Gastrocnemius medialis (tissue), 4 donors: ENCODE results near the gene GPC6.

Experiments used
- CTCF ChIP-seq, 5 experiments: fragments of 450-650 bp in 3 of 5; fragments of 200-600 bp in 2 of 5; sonication (generic) in 2 of 5; IDR thresholded peaks in 4 of 5; conservative IDR thresholded peaks in 1 of 5; 1 replicate in 4 of 5; 2 replicates in 1 of 5; pipeline ENCODE4 v1.5.1; 2016 to 2019; ENCODE audit warnings: antibody characterized with exemption in 5 of 5, mild to moderate bottlenecking in 3 of 5, moderate library complexity in 3 of 5
- POLR2A ChIP-seq, 2 donors: fragments of 450-650 bp; IDR thresholded peaks; one replicate each; pipeline ENCODE4 v1.6.1; 2017; ENCODE audit warnings: antibody characterized with exemption in 2 of 2, mild to moderate bottlenecking in 2 of 2, moderate library complexity in 2 of 2

DNA sequence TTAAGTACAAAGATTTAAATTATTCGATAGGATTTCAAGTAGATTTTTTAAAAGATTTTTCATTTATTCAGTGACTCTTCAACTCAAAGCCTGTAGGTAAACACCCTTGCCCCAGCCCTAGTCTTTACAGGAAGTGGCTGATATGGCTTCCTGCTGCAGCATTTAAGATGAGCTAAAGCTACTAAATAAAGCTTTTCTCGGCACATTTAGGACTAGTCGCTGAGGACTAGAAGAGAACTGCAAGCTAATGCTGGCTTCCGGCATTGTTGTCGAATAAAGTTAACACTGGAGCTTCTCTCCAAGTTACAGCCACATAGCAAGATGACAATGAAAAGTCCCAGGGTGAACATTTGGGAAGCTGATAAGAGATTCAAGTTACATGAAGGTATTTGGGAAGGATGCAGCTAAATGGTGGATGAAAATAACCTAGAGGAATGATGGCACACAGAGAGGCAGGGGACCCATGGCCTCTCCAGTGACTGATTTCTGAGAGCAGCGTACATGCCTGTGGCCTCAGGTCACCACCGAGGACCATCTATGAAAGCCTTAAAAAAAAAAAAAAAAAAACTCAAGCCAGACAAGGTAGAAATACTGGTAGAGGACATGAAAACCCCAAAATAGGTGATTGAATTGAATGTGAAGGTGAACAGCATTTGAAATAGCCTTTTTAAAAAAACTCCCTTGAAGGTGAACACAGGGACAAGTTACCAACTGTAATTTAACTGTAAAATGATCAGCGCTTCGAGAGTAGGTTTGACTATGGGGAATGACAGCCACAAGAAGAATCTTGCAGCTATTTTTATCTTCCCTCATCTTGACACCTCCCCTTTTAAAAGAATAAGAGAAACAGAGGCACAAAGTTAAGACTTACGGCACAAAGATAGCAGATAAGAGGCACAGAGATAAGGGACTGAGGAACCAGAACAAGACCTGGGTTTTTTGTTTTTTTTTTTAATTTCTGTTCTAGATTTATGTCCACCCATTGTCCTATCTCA is 1097.5 kb downstream of the GPC6 start:
- TF ChIP-seq CTCF (IDR thresholded peaks at IDR 0.05 in 4 of 5, conservative IDR thresholded peaks at IDR 0.05 in 1 of 5) (no peak), POLR2A (IDR thresholded peaks at IDR 0.05) (no peak)
